HepG2 (cell line): ENCODE results near the gene SLC13A5. TPM values are rescaled to one million over a fixed set of nuclear protein-coding genes. Genes with fewer than 3 reads are reported as not detected.

Experiments used
- ATF7 ChIP-seq, 2 experiments: fragments of 450-650 bp in 1 of 2; sonication (generic) in 1 of 2; formaldehyde crosslinking in 1 of 2; IDR thresholded peaks; 2 replicates each; pipeline versions ENCODE4 v1.4.0 to v1.6.1; 2016 to 2020; ENCODE audit warnings: antibody characterized with exemption in 1 of 2, mild to moderate bottlenecking in 1 of 2, missing genetic modification reagents in 1 of 2
- ATF7-NPFF ChIP-seq: sonication (generic); formaldehyde crosslinking; IDR thresholded peaks from 2 replicates; pipeline ENCODE4 v1.8.1; 2023; ENCODE audit warnings: mild to moderate bottlenecking, low read depth, missing genetic modification reagents, moderate library complexity
- CHD2 ChIP-seq: IDR thresholded peaks from 2 replicates; pipeline ENCODE4 v1.6.1; 2011; ENCODE audit warnings: low read depth, low read length, improper control_type of control experiment
- DMTF1 ChIP-seq: sonication (generic); formaldehyde crosslinking; IDR thresholded peaks from 2 replicates; pipeline ENCODE4 v1.4.0; 2020; ENCODE audit warnings: mild to moderate bottlenecking, missing genetic modification reagents
- EHMT2 ChIP-seq: fragments of 200-600 bp; sonication (generic); IDR thresholded peaks from 2 replicates; pipeline ENCODE4 v1.7.0; 2017; ENCODE audit warnings: antibody characterized with exemption, low read depth, low read length, borderline replicate concordance
- EP300 ChIP-seq, 3 experiments: sonication (generic) in 1 of 3; formaldehyde crosslinking in 1 of 3; IDR thresholded peaks; 2 replicates each; pipeline versions ENCODE4 v1.5.1 to v1.6.1; 2011 to 2020; ENCODE audit warnings: low read depth in 2 of 3, low read length in 2 of 3, borderline replicate concordance in 1 of 3, improper control_type of control experiment in 1 of 3, mild to moderate bottlenecking in 1 of 3, missing genetic modification reagents in 1 of 3, moderate library complexity in 1 of 3
- GLI4 ChIP-seq: sonication (generic); formaldehyde crosslinking; IDR thresholded peaks from 2 replicates; pipeline ENCODE4 v1.5.1; 2020; ENCODE audit warnings: missing genetic modification reagents, mild to moderate bottlenecking, moderate library complexity, borderline replicate concordance
- HDAC2 ChIP-seq: sonication (generic); formaldehyde crosslinking; IDR thresholded peaks from 2 replicates; pipeline ENCODE4 v1.4.0; 2020; ENCODE audit warnings: missing genetic modification reagents
- IKZF4 ChIP-seq: sonication (generic); formaldehyde crosslinking; IDR thresholded peaks from 2 replicates; pipeline ENCODE4 v1.5.1; 2020; ENCODE audit warnings: borderline replicate concordance, mild to moderate bottlenecking, low read depth, missing genetic modification reagents; ENCODE audit errors: not compliant biosample characterization
- JUND ChIP-seq: sonication (generic); formaldehyde crosslinking; IDR thresholded peaks from 2 replicates; pipeline ENCODE4 v1.8.0; 2022; ENCODE audit warnings: mild to moderate bottlenecking, missing genetic modification reagents
- MLX ChIP-seq: IDR thresholded peaks from 2 replicates; pipeline ENCODE4 v1.6.1; 2016
- ZFYVE20 ChIP-seq: sonication (generic); formaldehyde crosslinking; IDR thresholded peaks from 2 replicates; pipeline ENCODE4 v1.8.0; 2023; ENCODE audit warnings: low read depth, mild to moderate bottlenecking, moderate library complexity, missing genetic modification reagents, borderline replicate concordance
- ZNF329 ChIP-seq: sonication (generic); formaldehyde crosslinking; IDR thresholded peaks from 2 replicates; pipeline ENCODE4 v1.9.0; 2021; ENCODE audit warnings: low read depth, mild to moderate bottlenecking, missing genetic modification reagents
- ZNF354B ChIP-seq: sonication (generic); formaldehyde crosslinking; IDR thresholded peaks from 2 replicates; pipeline ENCODE4 v1.8.0; 2022; ENCODE audit warnings: mild to moderate bottlenecking, missing genetic modification reagents
- ZNF543 ChIP-seq: sonication (generic); formaldehyde crosslinking; IDR thresholded peaks from 2 replicates; pipeline ENCODE4 v1.4.0; 2020; ENCODE audit warnings: mild to moderate bottlenecking, missing genetic modification reagents
- ZSCAN20 ChIP-seq: sonication (generic); formaldehyde crosslinking; IDR thresholded peaks from 2 replicates; pipeline ENCODE4 v1.4.0; 2020; ENCODE audit warnings: missing genetic modification reagents, mild to moderate bottlenecking, borderline replicate concordance
- polyA plus RNA-seq, 8 experiments: library from polyadenylated mRNA; depleted of rRNA in 3 of 8; stranded (reverse) in 7 of 8; unstranded in 1 of 8; fragments of >200 nt; fragmentation: Illumina TruSeq in 4 of 8; extraction: Trizol in 4 of 8; gene quantifications; 2 replicates each; pipeline versions ENCODE4 v1.2.1 to v1.2.3, GENCODE V29; 2011 to 2016; ENCODE audit warnings: low read depth in 4 of 8, missing spikeins in 1 of 8, mixed read lengths in 1 of 8; ENCODE audit not compliant: insufficient read depth in 1 of 8
- total RNA-seq, 5 experiments: library from RNA; depleted of rRNA; stranded (reverse); fragments of >200 nt; fragmentation: Illumina TruSeq; extraction: Trizol; gene quantifications; 2 replicates each; pipeline ENCODE4 v1.2.3, GENCODE V29; 2016; ENCODE audit warnings: low read depth in 1 of 5
- TF ChIP-seq, protein P1 (sequence below): sonication (generic); formaldehyde crosslinking; IDR thresholded peaks from 2 replicates; pipeline ENCODE4 v1.4.0; 2020; ENCODE audit warnings: mild to moderate bottlenecking, missing genetic modification reagents
- TF ChIP-seq, protein P2 (sequence below): sonication (generic); formaldehyde crosslinking; IDR thresholded peaks from 2 replicates; pipeline ENCODE4; 2020; ENCODE audit warnings: missing genetic modification reagents, mild to moderate bottlenecking, borderline replicate concordance

SLC13A5 gene
- total and polyA plus RNA-seq, 2 of the 13 experiments (the other 11 are each of a cell fraction or from before 2014, with no cell fraction given) = 42.8 to 310 TPM

GRCh38 chr17:6640536-6641246, 72.5 kb downstream of the SLC13A5 start, which contains the start of the genes KIAA0753 and TXNDC17 (continued):
- TF ChIP-seq, protein P1, sequence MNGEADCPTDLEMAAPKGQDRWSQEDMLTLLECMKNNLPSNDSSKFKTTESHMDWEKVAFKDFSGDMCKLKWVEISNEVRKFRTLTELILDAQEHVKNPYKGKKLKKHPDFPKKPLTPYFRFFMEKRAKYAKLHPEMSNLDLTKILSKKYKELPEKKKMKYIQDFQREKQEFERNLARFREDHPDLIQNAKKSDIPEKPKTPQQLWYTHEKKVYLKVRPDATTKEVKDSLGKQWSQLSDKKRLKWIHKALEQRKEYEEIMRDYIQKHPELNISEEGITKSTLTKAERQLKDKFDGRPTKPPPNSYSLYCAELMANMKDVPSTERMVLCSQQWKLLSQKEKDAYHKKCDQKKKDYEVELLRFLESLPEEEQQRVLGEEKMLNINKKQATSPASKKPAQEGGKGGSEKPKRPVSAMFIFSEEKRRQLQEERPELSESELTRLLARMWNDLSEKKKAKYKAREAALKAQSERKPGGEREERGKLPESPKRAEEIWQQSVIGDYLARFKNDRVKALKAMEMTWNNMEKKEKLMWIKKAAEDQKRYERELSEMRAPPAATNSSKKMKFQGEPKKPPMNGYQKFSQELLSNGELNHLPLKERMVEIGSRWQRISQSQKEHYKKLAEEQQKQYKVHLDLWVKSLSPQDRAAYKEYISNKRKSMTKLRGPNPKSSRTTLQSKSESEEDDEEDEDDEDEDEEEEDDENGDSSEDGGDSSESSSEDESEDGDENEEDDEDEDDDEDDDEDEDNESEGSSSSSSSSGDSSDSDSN (CRISPR knock-in tag) = peak; percentile 77
- TF ChIP-seq ZFYVE20 (CRISPR knock-in tag) (peak; percentile 73; the same call in 1 of the 2 replicates), ATF7 (IDR thresholded peaks at IDR 0.05) (no peak), ATF7 (CRISPR knock-in tag; IDR thresholded peaks at IDR 0.05) (no peak), CHD2 (no peak), ZNF329 (no peak), JUND (CRISPR knock-in tag) (0 out of 2 replicates have a peak, but pooled peaks have one; percentile 24), EHMT2 (no peak), EP300 (IDR thresholded peaks at IDR 0.05; ENCODE audit: low read depth in 2 of 2, low read length in 2 of 2) (peak in 1 of 2 experiments; percentile 40; a peak in 1 of 4 replicates), EP300 (CRISPR knock-in tag; IDR thresholded peaks at IDR 0.05; ENCODE audit: borderline replicate concordance) (peak; percentile 33; the same call in 1 of the 2 replicates), IKZF4 (CRISPR knock-in tag) (peak; percentile 97), ZNF354B (peak; percentile 57; the same call in 1 of the 2 replicates), GLI4 (0 out of 2 replicates have a peak, but pooled peaks have one; percentile 63), MLX (CRISPR knock-in tag) (no peak; the same call in 1 of the 2 replicates), DMTF1 (CRISPR knock-in tag) (no peak), ZNF543 (CRISPR knock-in tag) (0 out of 2 replicates have a peak, but pooled peaks have one; percentile 29), HDAC2 (CRISPR knock-in tag) (peak; percentile 73), ATF7-NPFF (CRISPR knock-in tag) (peak; percentile 37; the same call in 1 of the 2 replicates), ZSCAN20 (CRISPR knock-in tag) (no peak)
- TF ChIP-seq, protein P2, sequence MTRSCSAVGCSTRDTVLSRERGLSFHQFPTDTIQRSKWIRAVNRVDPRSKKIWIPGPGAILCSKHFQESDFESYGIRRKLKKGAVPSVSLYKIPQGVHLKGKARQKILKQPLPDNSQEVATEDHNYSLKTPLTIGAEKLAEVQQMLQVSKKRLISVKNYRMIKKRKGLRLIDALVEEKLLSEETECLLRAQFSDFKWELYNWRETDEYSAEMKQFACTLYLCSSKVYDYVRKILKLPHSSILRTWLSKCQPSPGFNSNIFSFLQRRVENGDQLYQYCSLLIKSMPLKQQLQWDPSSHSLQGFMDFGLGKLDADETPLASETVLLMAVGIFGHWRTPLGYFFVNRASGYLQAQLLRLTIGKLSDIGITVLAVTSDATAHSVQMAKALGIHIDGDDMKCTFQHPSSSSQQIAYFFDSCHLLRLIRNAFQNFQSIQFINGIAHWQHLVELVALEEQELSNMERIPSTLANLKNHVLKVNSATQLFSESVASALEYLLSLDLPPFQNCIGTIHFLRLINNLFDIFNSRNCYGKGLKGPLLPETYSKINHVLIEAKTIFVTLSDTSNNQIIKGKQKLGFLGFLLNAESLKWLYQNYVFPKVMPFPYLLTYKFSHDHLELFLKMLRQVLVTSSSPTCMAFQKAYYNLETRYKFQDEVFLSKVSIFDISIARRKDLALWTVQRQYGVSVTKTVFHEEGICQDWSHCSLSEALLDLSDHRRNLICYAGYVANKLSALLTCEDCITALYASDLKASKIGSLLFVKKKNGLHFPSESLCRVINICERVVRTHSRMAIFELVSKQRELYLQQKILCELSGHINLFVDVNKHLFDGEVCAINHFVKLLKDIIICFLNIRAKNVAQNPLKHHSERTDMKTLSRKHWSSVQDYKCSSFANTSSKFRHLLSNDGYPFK = peak; percentile 89; the same call in 1 of the 2 replicates
